ENCODE measurements around the gene DDIT4L. TPM values are rescaled to one million over a fixed set of nuclear protein-coding genes. Genes with fewer than 3 reads are reported as not detected.

DDIT4L gene
- total RNA-seq, 1 experiment from 2014 or later = 2.1 TPM

DNA sequence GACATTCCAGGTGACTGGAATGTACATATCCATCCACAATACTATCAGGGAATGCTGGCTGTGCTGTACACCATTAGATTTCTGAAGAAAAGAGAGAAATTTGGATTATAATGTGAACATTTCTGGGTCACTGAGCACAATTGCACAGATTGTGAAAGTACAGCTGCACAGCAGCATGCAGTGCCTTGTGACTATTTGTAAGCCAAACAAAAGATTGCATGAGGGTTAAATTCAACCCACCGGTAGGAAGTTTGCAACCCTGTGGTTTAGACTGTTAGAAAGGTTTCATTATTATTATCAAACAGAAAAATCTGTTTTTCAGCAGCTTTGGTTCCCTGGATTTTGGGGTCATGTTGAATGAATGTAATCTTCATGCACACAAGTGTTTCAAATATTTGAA is 24.5 kb downstream of the DDIT4L start:
- no peaks in the 10 kb centered on the region; the same call in 1 of the 2 replicates for H3K4me1 ChIP-seq (ENCODE audit: insufficient read depth, low read length)
- no peak overlapping the region for H2BK15ac ChIP-seq (ENCODE audit: low read depth, low read length)
- H3K56ac ChIP-seq (ENCODE audit: insufficient read length, low read depth, low read length) = no peak overlapping the region
- H2BK20ac ChIP-seq (ENCODE audit: low read depth, low read length, poor library complexity, severe bottlenecking) = no peak overlapping the region
- H4K8ac ChIP-seq (replicated peaks; ENCODE audit: insufficient read length, low read depth, low read length) = no peak overlapping the region
- no peak overlapping the region for H4K5ac ChIP-seq (ENCODE audit: insufficient read length, low read depth, low read length)
- no peaks in the 10 kb centered on the region for H3K23me2 ChIP-seq (ENCODE audit: insufficient read length, low read depth, low read length, poor library complexity, severe bottlenecking)
- Mint-ChIP-seq H3K4me1 (peaks cover 8 to 12% of the 10 kb centered on the region in 2 experiments), H3K36me3 (ENCODE audit: insufficient read depth in 1 of 3, low read depth in 3 of 3) (peaks cover 0 to 8% (median 0%) of the 10 kb centered on the region in 3 experiments; a peak in 2 of 7 replicates), H3K4me3 (no peak overlapping the region), H3K9me3 (peaks cover 11 to 12% of the 10 kb centered on the region in 2 experiments; a peak in 4 of 5 replicates), H3K27me3 (ENCODE audit: low read depth) (no peaks in the 10 kb centered on the region), H3K27ac (no peak overlapping the region)
- H2BK5ac ChIP-seq (ENCODE audit: insufficient read length, low read length) = no peak overlapping the region
- no peak overlapping the region for H2BK120ac ChIP-seq (ENCODE audit: low read depth, low read length, poor library complexity, severe bottlenecking)
- H3K4ac ChIP-seq (ENCODE audit: low read depth, low read length) = no peak overlapping the region
- no peak for DNase-seq
- H2BK12ac ChIP-seq (ENCODE audit: insufficient read length, low read depth, low read length) = no peak overlapping the region
- H3K9ac ChIP-seq (ENCODE audit: extremely low read depth, insufficient read length, low read length) = no peak overlapping the region
- H2AK5ac ChIP-seq (ENCODE audit: insufficient read length, low read length) = no peak overlapping the region
- no peak overlapping the region for H3K27ac ChIP-seq (ENCODE audit: insufficient read length, low read depth, low read length)
- no peak overlapping the region for H4K91ac ChIP-seq (ENCODE audit: insufficient read length, low read depth, low read length)
- no peaks in the 10 kb centered on the region for H3K79me2 ChIP-seq (ENCODE audit: insufficient read depth, low read length)
- no peak overlapping the region for H3K4me2 ChIP-seq (ENCODE audit: insufficient read depth, insufficient read length, low read length)
- no CpG with 5 or more reads among the region's 1 CpG for WGBS (ENCODE audit: extremely low coverage, insufficient read length, low lambda C conversion rate)
- H3K79me1 ChIP-seq (ENCODE audit: insufficient read depth, low read depth, low read length, poor library complexity, severe bottlenecking) = no peaks in the 10 kb centered on the region
- H3K27me3 ChIP-seq (ENCODE audit: insufficient read depth, low read length) = no peaks in the 10 kb centered on the region
- H3K9me3 ChIP-seq (ENCODE audit: control insufficient read depth, low read depth, low read length) = peaks cover 5% of the 10 kb centered on the region
- no peak overlapping the region for H3K14ac ChIP-seq (ENCODE audit: insufficient read depth, low read length)
- no peaks in the 10 kb centered on the region for H4K20me1 ChIP-seq (ENCODE audit: control insufficient read depth, insufficient read depth, insufficient read length)
- H3K18ac ChIP-seq (ENCODE audit: insufficient read length, low read depth, low read length) = no peak overlapping the region
- no peak overlapping the region for H3K23ac ChIP-seq (ENCODE audit: insufficient read length, low read depth, low read length)
- TF ChIP-seq, protein P1, sequence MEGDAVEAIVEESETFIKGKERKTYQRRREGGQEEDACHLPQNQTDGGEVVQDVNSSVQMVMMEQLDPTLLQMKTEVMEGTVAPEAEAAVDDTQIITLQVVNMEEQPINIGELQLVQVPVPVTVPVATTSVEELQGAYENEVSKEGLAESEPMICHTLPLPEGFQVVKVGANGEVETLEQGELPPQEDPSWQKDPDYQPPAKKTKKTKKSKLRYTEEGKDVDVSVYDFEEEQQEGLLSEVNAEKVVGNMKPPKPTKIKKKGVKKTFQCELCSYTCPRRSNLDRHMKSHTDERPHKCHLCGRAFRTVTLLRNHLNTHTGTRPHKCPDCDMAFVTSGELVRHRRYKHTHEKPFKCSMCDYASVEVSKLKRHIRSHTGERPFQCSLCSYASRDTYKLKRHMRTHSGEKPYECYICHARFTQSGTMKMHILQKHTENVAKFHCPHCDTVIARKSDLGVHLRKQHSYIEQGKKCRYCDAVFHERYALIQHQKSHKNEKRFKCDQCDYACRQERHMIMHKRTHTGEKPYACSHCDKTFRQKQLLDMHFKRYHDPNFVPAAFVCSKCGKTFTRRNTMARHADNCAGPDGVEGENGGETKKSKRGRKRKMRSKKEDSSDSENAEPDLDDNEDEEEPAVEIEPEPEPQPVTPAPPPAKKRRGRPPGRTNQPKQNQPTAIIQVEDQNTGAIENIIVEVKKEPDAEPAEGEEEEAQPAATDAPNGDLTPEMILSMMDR (conservative IDR thresholded peaks at IDR 0.05) = no peak
- no peak overlapping the region for H3T11ph ChIP-seq (ENCODE audit: low read length)
- no peak overlapping the region for H2AFZ ChIP-seq (ENCODE audit: low read length)
